ENCODE measurements around the gene TBX10.
"Not testable (repeated sequence)": the region's sequence is repeated elsewhere in the genome, so short reads cannot be mapped to it uniquely, and the experiment has no call there.

Gene TBX10

DNA sequence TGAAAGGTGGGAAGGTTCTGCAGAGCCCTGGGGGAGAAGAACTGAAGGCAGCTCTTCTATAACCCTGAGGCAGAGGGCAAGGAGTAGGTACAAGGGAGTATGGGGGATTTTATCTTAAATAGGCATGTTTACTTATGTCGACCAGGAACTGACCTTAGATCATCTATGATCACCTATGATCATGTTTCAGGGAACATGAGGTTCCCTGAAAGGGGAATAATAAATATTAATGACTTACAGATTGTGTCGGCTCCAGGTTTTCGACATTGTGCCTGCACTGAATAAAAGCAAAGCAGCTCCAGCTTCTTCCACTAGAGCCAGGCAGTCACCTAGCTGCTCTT lies 46.0 kb downstream of the TBX10 start:
- no peak for DNase-seq (ENCODE audit: extremely low spot score)
- ChIA-PET CTCF (interaction anchor here (1.0 to 5.2 kb wide), 2 partner anchors 10 to 21 kb away, joined by 3 to 24 read pairs; partner anchors contain the start of gene GSTP1), POLR2A (interaction anchor here (0.6 kb wide), 1 partner anchor 23 kb away, joined by 3 read pairs; no protein-coding TSS in a partner anchor)
- TF ChIP-seq, protein P1, sequence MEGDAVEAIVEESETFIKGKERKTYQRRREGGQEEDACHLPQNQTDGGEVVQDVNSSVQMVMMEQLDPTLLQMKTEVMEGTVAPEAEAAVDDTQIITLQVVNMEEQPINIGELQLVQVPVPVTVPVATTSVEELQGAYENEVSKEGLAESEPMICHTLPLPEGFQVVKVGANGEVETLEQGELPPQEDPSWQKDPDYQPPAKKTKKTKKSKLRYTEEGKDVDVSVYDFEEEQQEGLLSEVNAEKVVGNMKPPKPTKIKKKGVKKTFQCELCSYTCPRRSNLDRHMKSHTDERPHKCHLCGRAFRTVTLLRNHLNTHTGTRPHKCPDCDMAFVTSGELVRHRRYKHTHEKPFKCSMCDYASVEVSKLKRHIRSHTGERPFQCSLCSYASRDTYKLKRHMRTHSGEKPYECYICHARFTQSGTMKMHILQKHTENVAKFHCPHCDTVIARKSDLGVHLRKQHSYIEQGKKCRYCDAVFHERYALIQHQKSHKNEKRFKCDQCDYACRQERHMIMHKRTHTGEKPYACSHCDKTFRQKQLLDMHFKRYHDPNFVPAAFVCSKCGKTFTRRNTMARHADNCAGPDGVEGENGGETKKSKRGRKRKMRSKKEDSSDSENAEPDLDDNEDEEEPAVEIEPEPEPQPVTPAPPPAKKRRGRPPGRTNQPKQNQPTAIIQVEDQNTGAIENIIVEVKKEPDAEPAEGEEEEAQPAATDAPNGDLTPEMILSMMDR (IDR thresholded peaks at IDR 0.05; ENCODE audit: control extremely low read depth, extremely low read depth, low read depth, missing control alignments): no peak

DNA sequence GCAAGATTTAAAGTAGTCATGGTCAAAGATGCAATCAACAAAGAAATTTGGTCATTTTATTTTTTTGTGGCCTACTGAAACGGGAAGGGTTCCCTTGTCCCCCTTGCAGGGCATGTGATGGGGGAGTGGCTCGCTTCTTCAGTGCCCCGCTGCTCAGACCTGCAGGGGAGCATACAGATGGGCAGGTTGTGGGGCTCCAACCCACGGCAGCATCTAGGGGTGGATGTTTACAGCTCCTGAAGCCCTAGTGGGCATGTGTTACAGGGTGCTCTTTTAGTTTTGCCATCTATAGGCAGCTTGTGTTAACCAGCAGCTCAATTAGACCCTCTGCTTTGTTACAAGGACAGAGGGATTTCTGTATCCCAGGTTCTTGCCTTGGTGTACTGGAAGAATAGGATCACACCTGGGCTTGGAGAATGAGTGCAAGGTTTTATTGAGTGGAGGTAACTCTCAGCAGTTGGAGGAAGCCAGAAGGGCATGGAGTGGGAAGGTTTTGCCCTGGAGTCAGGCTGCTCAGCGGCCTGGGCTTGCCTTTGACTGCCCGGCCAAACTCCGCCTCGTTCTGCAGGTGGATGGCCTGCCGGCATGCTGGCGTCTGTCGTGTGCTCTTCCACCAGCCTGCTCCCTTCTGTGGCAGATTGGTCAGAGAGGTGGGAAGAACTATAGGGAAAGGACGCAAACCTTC lies 46.5 kb downstream of the TBX10 start:
- POLR2A ChIA-PET: interaction anchor here (0.6 kb wide), 1 partner anchor 23 kb away, joined by 3 read pairs; no protein-coding TSS in a partner anchor

DNA sequence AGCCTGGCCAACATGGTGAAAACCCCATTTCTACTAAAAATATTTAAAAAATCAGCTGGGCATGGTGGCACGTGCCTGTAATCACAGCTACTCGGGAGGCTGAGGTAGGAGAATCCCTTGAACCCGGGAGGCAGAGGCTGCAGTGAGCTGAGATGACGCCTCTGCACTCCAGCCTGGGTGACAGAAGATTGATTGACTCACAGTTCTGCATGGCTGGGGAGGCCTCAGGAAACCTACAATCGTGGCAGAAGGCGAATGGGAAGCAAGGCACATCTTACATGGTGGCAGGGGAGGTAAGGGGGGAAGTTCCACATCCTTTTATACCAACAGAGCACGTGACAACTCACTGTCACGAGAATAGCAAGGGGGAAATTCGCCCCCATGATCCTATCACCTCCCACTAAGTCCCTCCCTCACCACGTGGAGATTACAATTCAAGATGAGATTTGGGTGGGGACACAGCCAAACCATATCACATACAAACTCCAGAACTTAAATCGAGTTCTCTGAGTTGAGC lies 50.6 kb downstream of the TBX10 start:
- DNase-seq (ENCODE audit: extremely low spot score); CTCF ChIA-PET: not testable (repeated sequence)
- POLR2A ChIA-PET: interaction anchor here (0.9 kb wide), 1 partner anchor 16 kb away, joined by 3 read pairs; no protein-coding TSS in a partner anchor

More for the DNA sequence above, 46.5 kb downstream of the TBX10 start:
- TF ChIP-seq, protein P1 (IDR thresholded peaks at IDR 0.05; ENCODE audit: control extremely low read depth, extremely low read depth, low read depth, missing control alignments): no peak
- CTCF ChIA-PET: interaction anchor here (1.7 to 5.2 kb wide), 2 partner anchors 10 to 16 kb away, joined by 4 to 24 read pairs; partner anchors contain the start of gene GSTP1
- no peak for DNase-seq (ENCODE audit: extremely low spot score)

DNA sequence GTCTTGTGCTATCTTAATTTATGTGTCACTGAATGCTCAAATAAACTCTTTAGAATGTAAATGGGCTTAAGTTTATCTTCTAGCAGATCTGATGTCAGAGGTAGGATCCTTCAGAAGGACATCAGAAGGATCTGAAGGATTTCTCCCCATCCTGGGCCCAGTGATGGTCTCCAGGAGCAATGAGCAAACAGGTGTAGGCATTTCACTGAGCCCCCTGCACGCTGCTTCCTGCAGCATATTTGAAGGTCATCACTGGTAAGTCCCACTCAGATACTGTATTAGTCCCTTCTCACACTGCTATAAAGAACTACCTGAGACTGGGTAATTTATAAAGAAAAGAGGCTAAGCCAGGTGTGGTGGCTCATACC lies 51.4 kb downstream of the TBX10 start:
- POLR2A ChIA-PET: interaction anchor here (0.9 to 1.0 kb wide), 2 partner anchors 15 to 42 kb away, joined by 3 read pairs; partner anchors contain the start of gene NUDT8
- TF ChIP-seq, protein P1 (IDR thresholded peaks at IDR 0.05; ENCODE audit: control extremely low read depth, extremely low read depth, low read depth, missing control alignments): no peak
- CTCF ChIA-PET: interaction anchor here (1.1 to 1.7 kb wide), 3 partner anchors 10 to 42 kb away, joined by 3 to 4 read pairs (median 4); partner anchors contain the start of gene NUDT8
- no peak for DNase-seq (ENCODE audit: extremely low spot score)

DNA sequence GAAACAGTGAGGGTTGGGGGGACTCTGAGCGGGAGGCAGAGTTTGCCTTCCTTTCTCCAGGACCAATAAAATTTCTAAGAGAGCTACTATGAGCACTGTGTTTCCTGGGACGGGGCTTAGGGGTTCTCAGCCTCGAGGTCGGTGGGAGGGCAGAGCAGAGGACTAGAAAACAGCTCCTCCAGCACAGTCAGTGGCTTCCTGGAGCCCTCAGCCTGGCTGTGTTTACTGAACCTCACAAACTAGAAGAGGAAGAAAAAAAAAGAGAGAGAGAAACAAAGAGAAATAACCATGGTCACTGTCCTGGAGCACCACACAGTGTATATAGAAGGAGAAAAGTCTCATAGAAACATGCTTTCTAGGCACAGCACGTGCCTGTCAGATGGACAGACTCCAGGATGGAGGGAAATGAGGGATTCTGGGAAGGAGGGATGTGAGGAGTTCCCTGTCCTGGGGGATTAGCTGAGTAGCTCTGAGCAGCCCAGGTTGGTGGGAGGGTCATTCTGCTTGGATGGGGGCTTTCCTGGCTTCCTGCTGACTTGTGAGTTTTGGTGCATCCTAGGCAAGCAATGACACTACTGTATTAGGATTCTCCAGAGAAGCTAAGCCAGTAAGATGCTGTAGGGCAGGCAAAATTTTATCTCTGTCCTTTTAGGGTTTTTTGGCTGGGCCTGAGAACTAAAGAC lies 52.9 kb downstream of the TBX10 start:
- TF ChIP-seq, protein P1 (IDR thresholded peaks at IDR 0.05; ENCODE audit: control extremely low read depth, extremely low read depth, low read depth, missing control alignments): no peak
- DNase-seq (ENCODE audit: extremely low spot score): no peak
- ChIA-PET POLR2A (no interaction called here), CTCF (interaction anchor here (0.9 to 1.8 kb wide), 3 partner anchors 9 to 28 kb away, joined by 3 to 4 read pairs (median 4); no protein-coding TSS in a partner anchor)

DNA sequence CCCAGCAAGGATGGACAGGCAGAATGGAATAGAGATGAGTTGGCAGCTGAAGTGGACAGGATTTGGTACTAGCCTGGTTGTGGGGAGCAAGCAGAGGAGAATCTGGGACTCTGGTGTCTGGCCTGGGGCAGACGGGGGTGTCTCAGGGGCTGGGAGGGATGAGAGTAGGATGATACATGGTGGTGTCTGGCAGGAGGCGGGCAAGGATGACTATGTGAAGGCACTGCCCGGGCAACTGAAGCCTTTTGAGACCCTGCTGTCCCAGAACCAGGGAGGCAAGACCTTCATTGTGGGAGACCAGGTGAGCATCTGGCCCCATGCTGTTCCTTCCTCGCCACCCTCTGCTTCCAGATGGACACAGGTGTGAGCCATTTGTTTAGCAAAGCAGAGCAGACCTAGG lies 53.7 kb downstream of the TBX10 start:
- no peak for DNase-seq (ENCODE audit: extremely low spot score)
- ChIA-PET POLR2A (interaction anchor here (1.4 kb wide), 1 partner anchor 27 kb away, joined by 5 read pairs; no protein-coding TSS in a partner anchor), CTCF (interaction anchor here (0.6 to 3.9 kb wide), 3 partner anchors 18 to 44 kb away, joined by 3 to 28 read pairs (median 4); partner anchors contain the start of gene NUDT8)
- TF ChIP-seq, protein P1 (IDR thresholded peaks at IDR 0.05; ENCODE audit: control extremely low read depth, extremely low read depth, low read depth, missing control alignments): no peak

Measured in GM10248 (cell line).